Breast epithelium (tissue), 4 donors: ENCODE measurements around the gene NEURL3. TPM values are rescaled to one million over a fixed set of nuclear protein-coding genes. Genes with fewer than 3 reads are reported as not detected.

Experiments used
- DNase-seq, 2 donors: peaks; one replicate each; pipeline ENCODE4 v3.0.0-alpha.2; 2019; ENCODE audit warnings: low spot score in 2 of 2
- H3K27ac ChIP-seq, 2 donors: fragments of 200-600 bp; sonication (generic) in 1 of 2; one replicate each; pipeline ENCODE4 v1.5.1; 2016 to 2019; ENCODE audit warnings: mild to moderate bottlenecking in 1 of 2
- H3K27me3 ChIP-seq, 2 donors: fragments of 200-600 bp; sonication (generic) in 1 of 2; one replicate each; pipeline versions ENCODE4 v1.5.1 to v1.6.0; 2017 to 2019; ENCODE audit warnings: control low read depth in 1 of 2, mild to moderate bottlenecking in 1 of 2
- H3K36me3 ChIP-seq: fragments of 200-600 bp; one replicate; pipeline ENCODE4 v1.5.1; 2019
- H3K4me1 ChIP-seq, 2 donors: fragments of 200-600 bp; sonication (generic); one replicate each; pipeline ENCODE4 v1.5.1; 2016 to 2019; ENCODE audit warnings: control low read depth in 1 of 2
- H3K4me3 ChIP-seq, 3 donors: fragments of 200-600 bp; sonication (generic); 1 replicate in 2 of 3; 2 replicates in 1 of 3; pipeline ENCODE4 v1.5.1; 2016 to 2019; ENCODE audit warnings: mild to moderate bottlenecking in 3 of 3, moderate library complexity in 2 of 3
- H3K9me3 ChIP-seq, 2 donors: fragments of 200-600 bp; sonication (generic) in 1 of 2; one replicate each; pipeline ENCODE4 v1.5.1; 2016 to 2019; ENCODE audit warnings: control low read depth in 1 of 2
- CTCF ChIP-seq, 3 donors: fragments of 450-650 bp; IDR thresholded peaks; one replicate each; pipeline ENCODE4 v1.5.1; 2016 to 2017; ENCODE audit warnings: antibody characterized with exemption in 3 of 3, mild to moderate bottlenecking in 3 of 3, moderate library complexity in 3 of 3
- POLR2A ChIP-seq: fragments of 450-650 bp; IDR thresholded peaks from one replicate; pipeline ENCODE4 v1.6.1; 2016; ENCODE audit warnings: antibody characterized with exemption, mild to moderate bottlenecking, moderate library complexity
- POLR2AphosphoS5 ChIP-seq, 3 donors: sonication (generic); formaldehyde crosslinking; IDR thresholded peaks; one replicate each; pipeline ENCODE4 v1.6.1; 2017; ENCODE audit warnings: antibody characterized with exemption in 3 of 3
- intact Hi-C: fragments of 100-400 bp; cut with DNase I; formaldehyde crosslinking; loops from one replicate; pipeline ENCODE4 v1.15.1; 2023; ENCODE audit warnings: low total_unique reads
- total RNA-seq, 3 donors: library from RNA; depleted of rRNA; stranded (reverse); fragments of >200 nt; gene quantifications; one replicate each; pipeline ENCODE4 v1.1.0, GENCODE V29; 2016

Gene NEURL3
- total RNA-seq, 3 donors from 2014 or later, result 4.3 to 6.1 TPM; not detected in 1

DNA sequence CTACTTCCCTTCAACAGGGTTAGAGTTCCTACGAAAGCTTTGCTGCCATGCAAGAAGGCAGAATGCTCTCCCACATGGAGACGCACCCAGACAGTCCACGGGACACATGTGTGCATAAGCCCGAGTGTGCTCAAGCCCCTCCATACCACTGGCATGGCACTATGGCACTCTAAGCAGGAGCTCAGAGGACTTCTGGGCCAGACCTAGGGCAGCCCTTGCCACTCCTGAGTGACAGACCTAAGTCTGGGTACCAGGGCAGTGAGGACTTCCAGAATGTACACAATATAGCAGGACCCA lies 20.0 kb upstream of the NEURL3 start:
- intact Hi-C loops, result loop anchor here (10.0 kb wide), 1 partner anchor 200 kb away; the partner anchor contains the start of gene ITPRIPL1
- Histone ChIP-seq H3K27ac (no peak overlapping the region), H3K4me3 (no peak overlapping the region), H3K4me1 (peaks cover 0 to 12% of the 10 kb centered on the region in 2 donors), H3K27me3 (no peaks in the 10 kb centered on the region), H3K36me3 (no peaks in the 10 kb centered on the region), H3K9me3 (no peaks in the 10 kb centered on the region)
- no peak for TF ChIP-seq POLR2AphosphoS5 (IDR thresholded peaks at IDR 0.05)
- no peak for TF ChIP-seq CTCF (IDR thresholded peaks at IDR 0.05)
- TF ChIP-seq POLR2A, result no peak
- DNase-seq, result no peak

- TF ChIP-seq CTCF (IDR thresholded peaks at IDR 0.05), result no peak
- TF ChIP-seq POLR2A, result no peak
- no peak for TF ChIP-seq POLR2AphosphoS5 (IDR thresholded peaks at IDR 0.05)
- intact Hi-C loops, result loop anchor here (10.0 kb wide), 1 partner anchor 200 kb away; the partner anchor contains the start of gene ITPRIPL1
Observed at GRCh38 chr2:96524482-96525210, 19.5 kb upstream of the NEURL3 start.

GRCh38 chr2:96523659-96524481 lies 18.7 kb upstream of the NEURL3 start:
- no peak for DNase-seq
- Histone ChIP-seq H3K36me3 (no peaks in the 10 kb centered on the region), H3K9me3 (no peaks in the 10 kb centered on the region), H3K4me1 (peaks cover 0 to 12% of the 10 kb centered on the region in 2 donors), H3K27ac (no peak overlapping the region), H3K4me3 (no peak overlapping the region), H3K27me3 (no peaks in the 10 kb centered on the region)
- intact Hi-C loops, result loop anchor here (10.0 kb wide), 1 partner anchor 199 kb away; the partner anchor contains the start of gene ITPRIPL1
- TF ChIP-seq POLR2A (no peak), CTCF (IDR thresholded peaks at IDR 0.05) (no peak), POLR2AphosphoS5 (IDR thresholded peaks at IDR 0.05) (no peak)

More at GRCh38 chr2:96524482-96525210, 19.5 kb upstream of the NEURL3 start:
- DNase-seq, result no peak
- Histone ChIP-seq H3K27ac (no peak overlapping the region), H3K27me3 (no peaks in the 10 kb centered on the region), H3K36me3 (no peaks in the 10 kb centered on the region), H3K9me3 (no peaks in the 10 kb centered on the region), H3K4me1 (peaks cover 0 to 12% of the 10 kb centered on the region in 2 donors), H3K4me3 (no peak overlapping the region)

GRCh38 chr2:96522304-96523203 lies 17.4 kb upstream of the NEURL3 start:
- no peaks in the 10 kb centered on the region for H3K36me3 ChIP-seq
- H3K9me3 ChIP-seq, result no peaks in the 10 kb centered on the region
- H3K27me3 ChIP-seq, result no peaks in the 10 kb centered on the region
- H3K4me1 ChIP-seq, result no peaks in the 10 kb centered on the region
- no peak overlapping the region for H3K4me3 ChIP-seq
- H3K27ac ChIP-seq, result no peak overlapping the region
- no peak for DNase-seq
- intact Hi-C loops, result loop anchor here (10.0 kb wide), 1 partner anchor 198 kb away; the partner anchor contains the start of gene ITPRIPL1
- TF ChIP-seq CTCF (IDR thresholded peaks at IDR 0.05) (no peak), POLR2A (no peak), POLR2AphosphoS5 (IDR thresholded peaks at IDR 0.05) (no peak)
